HepG2 (cell line): Measurements from ENCODE around the gene HS3ST4. TPM values are rescaled to one million over a fixed set of nuclear protein-coding genes. Genes with fewer than 3 reads are reported as not detected.
A peak's percentile ranks its signal among the peaks of the same experiment; 100 is the strongest.

Experiments
- ATAC-seq: fragments of 200-7000 bp; cut with Tn5 transposase; 3 replicates; pipeline ENCODE4 v1.9.1; 2020; ENCODE audit warnings: mild to moderate bottlenecking, moderate library complexity
- BruUV-seq: library from RNA; stranded (reverse); fragments of 400-500 nt; replicated peaks from 2 replicates; lab custom pipeline; 2021; lab: Mats Ljungman, UMichigan
- CTCF ChIA-PET: fragments of 300-600 bp; formaldehyde crosslinking; extraction: SDS; loops from one replicate; lab custom pipeline; 2021; ENCODE audit warnings: low total read pairs, inconsistent platforms, low intra/inter-chr PET ratio; lab: Yijun Ruan, JAX
- POLR2A ChIA-PET: fragments of 350-600 bp; sonication (Branson Sonifier 250); formaldehyde crosslinking; loops from one replicate; lab custom pipeline; 2020; ENCODE audit warnings: antibody characterized with exemption, inconsistent platforms; lab: Yijun Ruan, JAX
- DNase-seq: peaks from one replicate; pipeline ENCODE4 v3.0.0-alpha.2; 2015; ENCODE audit warnings: low spot score
- FAIRE-seq: peaks from 3 replicates; lab custom pipeline; 2011; peaks lifted over from hg19 to GRCh38; lab: Jason Lieb, UNC
- H2AFZ ChIP-seq: one replicate; pipeline ENCODE4 v1.6.1; 2011; ENCODE audit warnings: low read length, inconsistent platforms
- H3K27ac ChIP-seq: fragments of 300-600 bp; 3 replicates; pipeline ENCODE4 v1.8.0; 2011; ENCODE audit warnings: mixed run types, mild to moderate bottlenecking, mixed read lengths, low read length, inconsistent platforms; ENCODE audit not compliant: insufficient read depth; ENCODE audit errors: extremely low read length
- H3K27me3 ChIP-seq, 2 experiments: fragments of 200-600 bp in 1 of 2; 2 replicates in 1 of 2; 3 replicates in 1 of 2; pipeline versions ENCODE4 v1.6.0 to v1.8.0; 2011; ENCODE audit warnings: low read length in 2 of 2, mild to moderate bottlenecking in 2 of 2, moderate library complexity in 2 of 2, inconsistent platforms in 1 of 2; ENCODE audit not compliant: insufficient read depth in 2 of 2, control insufficient read depth in 1 of 2
- H3K36me3 ChIP-seq, 2 experiments: fragments of 200-600 bp in 1 of 2; replicated peaks in 1 of 2; 2 replicates in 1 of 2; 3 replicates in 1 of 2; pipeline versions ENCODE4 v1.5.1 to v1.8.0; 2011; ENCODE audit warnings: low read length in 2 of 2, inconsistent platforms in 1 of 2; ENCODE audit not compliant: insufficient read depth in 2 of 2, control insufficient read depth in 1 of 2
- H3K4me1 ChIP-seq: 2 replicates; pipeline ENCODE4 v1.5.1; 2012; ENCODE audit warnings: low read length, inconsistent platforms; ENCODE audit not compliant: insufficient read depth
- H3K4me2 ChIP-seq: 2 replicates; pipeline ENCODE4 v1.6.0; 2011; ENCODE audit warnings: low read depth, low read length, inconsistent platforms
- H3K4me3 ChIP-seq, 3 experiments: fragments of 200-600 bp in 1 of 3; sonication (generic), shearing (Covaris generic) in 1 of 3; replicated peaks in 1 of 3; 2 replicates each; pipeline ENCODE4 v1.5.1; 2011 to 2016; ENCODE audit warnings: low read length in 3 of 3, inconsistent platforms in 2 of 3, low read depth in 2 of 3, mild to moderate bottlenecking in 2 of 3, control low read depth in 1 of 3, mixed read lengths in 1 of 3; ENCODE audit not compliant: insufficient read depth in 1 of 3
- H3K79me2 ChIP-seq: one replicate; pipeline ENCODE4 v1.6.1; 2011; ENCODE audit warnings: low read length, inconsistent platforms; ENCODE audit not compliant: insufficient read depth
- H3K9ac ChIP-seq: 2 replicates; pipeline ENCODE4 v1.6.0; 2011; ENCODE audit warnings: mild to moderate bottlenecking, low read depth, low read length, inconsistent platforms; ENCODE audit not compliant: insufficient read depth
- H3K9me3 ChIP-seq: 2 replicates; pipeline ENCODE4 v1.5.1; 2012; ENCODE audit warnings: mild to moderate bottlenecking, low read length
- H4K20me1 ChIP-seq: 2 replicates; pipeline ENCODE4 v1.6.0; 2011; ENCODE audit warnings: inconsistent platforms, mild to moderate bottlenecking, low read length, moderate library complexity; ENCODE audit not compliant: insufficient read depth
- CREB1 ChIP-seq, 2 experiments: fragments of 450-650 bp in 1 of 2; IDR thresholded peaks; 2 replicates each; pipeline ENCODE4 v1.6.1; 2016 to 2017; ENCODE audit warnings: control low read depth in 1 of 2, mild to moderate bottlenecking in 1 of 2, missing compliant biosample characterization in 1 of 2, missing genetic modification characterization in 1 of 2
- E2F1 ChIP-seq: sonication (generic); formaldehyde crosslinking; IDR thresholded peaks from 2 replicates; pipeline ENCODE4 v1.5.0; 2020; ENCODE audit warnings: missing genetic modification reagents
- HNF1B ChIP-seq: sonication (generic); formaldehyde crosslinking; IDR thresholded peaks from 2 replicates; pipeline ENCODE4 v1.5.1; 2020; ENCODE audit warnings: mild to moderate bottlenecking, moderate library complexity, missing genetic modification reagents
- RXRB ChIP-seq: IDR thresholded peaks from 2 replicates; pipeline ENCODE4 v1.6.1; 2016; ENCODE audit warnings: borderline replicate concordance, missing genetic modification reagents, missing compliant biosample characterization
- TMF1 ChIP-seq: sonication (generic); formaldehyde crosslinking; IDR thresholded peaks from 2 replicates; pipeline ENCODE4 v1.8.1; 2022; ENCODE audit warnings: low read depth, missing genetic modification reagents
- ZIK1 ChIP-seq: sonication (generic); formaldehyde crosslinking; IDR thresholded peaks from 2 replicates; pipeline ENCODE4 v1.5.0; 2020; ENCODE audit warnings: mild to moderate bottlenecking, low read depth, missing genetic modification reagents, borderline replicate concordance
- ZNF143 ChIP-seq: sonication (generic); formaldehyde crosslinking; IDR thresholded peaks from 2 replicates; pipeline ENCODE4 v1.4.0; 2020; ENCODE audit warnings: missing genetic modification reagents
- ZNF44 ChIP-seq: sonication (generic); formaldehyde crosslinking; IDR thresholded peaks from 2 replicates; pipeline ENCODE4 v1.5.1; 2020; ENCODE audit warnings: mild to moderate bottlenecking, missing genetic modification reagents
- ZXDC ChIP-seq: sonication (generic); formaldehyde crosslinking; IDR thresholded peaks from 2 replicates; pipeline ENCODE4 v1.5.0; 2020; ENCODE audit warnings: mild to moderate bottlenecking, missing genetic modification reagents
- WGBS: methylation state at CpG from one replicate; pipeline ENCODE4 v1.1.6; 2017; ENCODE audit warnings: low lambda C conversion rate; 5-methylcytosine and 5-hydroxymethylcytosine counted together
- in situ Hi-C: cut with HindIII; loops from 2 replicates; pipeline ENCODE4 v1.10.0; 2017; ENCODE audit warnings: low pct_unique_long_range_greater_than_20kb; ENCODE audit not compliant: extremely low pct_ligation_motif_present
- intact Hi-C: fragments of 100-400 bp; cut with micrococcal nuclease; formaldehyde crosslinking; loops from one replicate; pipeline ENCODE4 v1.10.0; 2022; ENCODE audit not compliant: unreplicated experiment
- polyA plus RNA-seq, 8 experiments: library from polyadenylated mRNA; depleted of rRNA in 3 of 8; stranded (reverse) in 7 of 8; unstranded in 1 of 8; fragments of >200 nt; fragmentation: Illumina TruSeq in 4 of 8; extraction: Trizol in 4 of 8; gene quantifications; 2 replicates each; pipeline versions ENCODE4 v1.2.1 to v1.2.3, GENCODE V29; 2011 to 2016; ENCODE audit warnings: low read depth in 4 of 8, missing spikeins in 1 of 8, mixed read lengths in 1 of 8; ENCODE audit not compliant: insufficient read depth in 1 of 8
- total RNA-seq, 5 experiments: library from RNA; depleted of rRNA; stranded (reverse); fragments of >200 nt; fragmentation: Illumina TruSeq; extraction: Trizol; gene quantifications; 2 replicates each; pipeline ENCODE4 v1.2.3, GENCODE V29; 2016; ENCODE audit warnings: low read depth in 1 of 5

The HS3ST4 gene
- total and polyA plus RNA-seq, 2 of the 13 experiments (the other 11 are each of a cell fraction or from before 2014, with no cell fraction given) = not detected

- no peak for TF ChIP-seq ZIK1 (CRISPR knock-in tag)
- no peak for TF ChIP-seq ZXDC (CRISPR knock-in tag)
- TF ChIP-seq RXRB (CRISPR knock-in tag) = no peak
- TF ChIP-seq, all 625 proteins: peak for 0
These were observed 222.7 kb downstream of the HS3ST4 start (continued) for GRCh38 chr16:25914357-25914962.

- in situ Hi-C loops (no loop called here), intact Hi-C loops (no loop called here)
- no TSS peak for BruUV-seq
- 26% methylated on average over 4 of the region's 4 CpGs for WGBS
- no peak for TF ChIP-seq ZNF44
- TF ChIP-seq HNF1B (CRISPR knock-in tag) = no peak
- TF ChIP-seq CREB1 (IDR thresholded peaks at IDR 0.05) = peak; percentile 49
- TF ChIP-seq CREB1 (CRISPR knock-in tag; IDR thresholded peaks at IDR 0.05) = no peak
- TF ChIP-seq TMF1 = no peak
- no peak for TF ChIP-seq E2F1
- TF ChIP-seq ZNF143 (CRISPR knock-in tag) = no peak
- no peaks in the 10 kb centered on the region for H4K20me1 ChIP-seq
- H3K4me2 ChIP-seq = no peak overlapping the region
- no peaks in the 10 kb centered on the region for H3K9me3 ChIP-seq
- H3K79me2 ChIP-seq = no peaks in the 10 kb centered on the region
- H2AFZ ChIP-seq = no peak overlapping the region
- no peaks in the 10 kb centered on the region; a peak in 1 of 5 replicates for H3K27me3 ChIP-seq
- H3K4me3 ChIP-seq = no peak overlapping the region
- FAIRE-seq (no peak), ATAC-seq (no peak), DNase-seq (no peak)
- no peaks in the 10 kb centered on the region for H3K36me3 ChIP-seq
- H3K27ac ChIP-seq = no peak overlapping the region
- CTCF ChIA-PET = no interaction called here
- H3K4me1 ChIP-seq = no peaks in the 10 kb centered on the region
- POLR2A ChIA-PET = no interaction called here
- no peak overlapping the region for H3K9ac ChIP-seq
These were observed 224.3 kb downstream of the HS3ST4 start for GRCh38 chr16:25916037-25916436.
